Measurements from ENCODE around the gene RIBC2.

DNA sequence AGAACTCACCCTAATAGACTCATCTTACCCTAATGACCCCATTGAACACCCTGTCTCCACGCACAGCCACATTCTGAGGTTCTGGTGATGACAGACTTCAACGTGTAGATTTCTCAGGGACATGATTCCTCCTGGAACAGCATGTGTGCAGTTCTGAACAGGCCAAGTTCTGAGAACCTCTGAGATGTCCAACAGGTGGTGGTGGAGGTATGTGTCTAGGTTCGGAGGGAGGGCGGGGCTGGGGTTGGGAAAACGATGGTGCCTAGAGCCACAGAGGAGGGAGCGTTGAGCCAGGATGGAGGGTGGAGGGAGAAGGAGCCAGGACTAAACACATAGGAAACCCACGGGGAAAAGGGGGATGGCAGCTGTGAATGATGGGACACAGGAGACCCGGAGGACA, 45.7 kb downstream of the RIBC2 start:
- TF ChIP-seq DPF2 (CRISPR knock-in tag; IDR thresholded peaks at IDR 0.05; ENCODE audit: borderline replicate concordance, low read depth): no peak
- TF ChIP-seq ZBTB1 (CRISPR knock-in tag; IDR thresholded peaks at IDR 0.05; ENCODE audit: borderline replicate concordance): no peak
- TF ChIP-seq, protein P1, sequence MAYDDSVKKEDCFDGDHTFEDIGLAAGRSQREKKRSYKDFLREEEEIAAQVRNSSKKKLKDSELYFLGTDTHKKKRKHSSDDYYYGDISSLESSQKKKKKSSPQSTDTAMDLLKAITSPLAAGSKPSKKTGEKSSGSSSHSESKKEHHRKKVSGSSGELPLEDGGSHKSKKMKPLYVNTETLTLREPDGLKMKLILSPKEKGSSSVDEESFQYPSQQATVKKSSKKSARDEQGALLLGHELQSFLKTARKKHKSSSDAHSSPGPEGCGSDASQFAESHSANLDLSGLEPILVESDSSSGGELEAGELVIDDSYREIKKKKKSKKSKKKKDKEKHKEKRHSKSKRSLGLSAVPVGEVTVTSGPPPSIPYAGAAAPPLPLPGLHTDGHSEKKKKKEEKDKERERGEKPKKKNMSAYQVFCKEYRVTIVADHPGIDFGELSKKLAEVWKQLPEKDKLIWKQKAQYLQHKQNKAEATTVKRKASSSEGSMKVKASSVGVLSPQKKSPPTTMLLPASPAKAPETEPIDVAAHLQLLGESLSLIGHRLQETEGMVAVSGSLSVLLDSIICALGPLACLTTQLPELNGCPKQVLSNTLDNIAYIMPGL (CRISPR knock-in tag; IDR thresholded peaks at IDR 0.05; ENCODE audit: borderline replicate concordance in 1 of 2, low read depth in 1 of 2): no peak
- TF ChIP-seq, protein P2, sequence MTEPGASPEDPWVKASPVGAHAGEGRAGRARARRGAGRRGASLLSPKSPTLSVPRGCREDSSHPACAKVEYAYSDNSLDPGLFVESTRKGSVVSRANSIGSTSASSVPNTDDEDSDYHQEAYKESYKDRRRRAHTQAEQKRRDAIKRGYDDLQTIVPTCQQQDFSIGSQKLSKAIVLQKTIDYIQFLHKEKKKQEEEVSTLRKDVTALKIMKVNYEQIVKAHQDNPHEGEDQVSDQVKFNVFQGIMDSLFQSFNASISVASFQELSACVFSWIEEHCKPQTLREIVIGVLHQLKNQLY (CRISPR knock-in tag; IDR thresholded peaks at IDR 0.05): no peak
- TF ChIP-seq FOXP1 (IDR thresholded peaks at IDR 0.05): no peak
- no peak for TF ChIP-seq FOXP1 (CRISPR knock-in tag; IDR thresholded peaks at IDR 0.05)
- TF ChIP-seq, protein P3, sequence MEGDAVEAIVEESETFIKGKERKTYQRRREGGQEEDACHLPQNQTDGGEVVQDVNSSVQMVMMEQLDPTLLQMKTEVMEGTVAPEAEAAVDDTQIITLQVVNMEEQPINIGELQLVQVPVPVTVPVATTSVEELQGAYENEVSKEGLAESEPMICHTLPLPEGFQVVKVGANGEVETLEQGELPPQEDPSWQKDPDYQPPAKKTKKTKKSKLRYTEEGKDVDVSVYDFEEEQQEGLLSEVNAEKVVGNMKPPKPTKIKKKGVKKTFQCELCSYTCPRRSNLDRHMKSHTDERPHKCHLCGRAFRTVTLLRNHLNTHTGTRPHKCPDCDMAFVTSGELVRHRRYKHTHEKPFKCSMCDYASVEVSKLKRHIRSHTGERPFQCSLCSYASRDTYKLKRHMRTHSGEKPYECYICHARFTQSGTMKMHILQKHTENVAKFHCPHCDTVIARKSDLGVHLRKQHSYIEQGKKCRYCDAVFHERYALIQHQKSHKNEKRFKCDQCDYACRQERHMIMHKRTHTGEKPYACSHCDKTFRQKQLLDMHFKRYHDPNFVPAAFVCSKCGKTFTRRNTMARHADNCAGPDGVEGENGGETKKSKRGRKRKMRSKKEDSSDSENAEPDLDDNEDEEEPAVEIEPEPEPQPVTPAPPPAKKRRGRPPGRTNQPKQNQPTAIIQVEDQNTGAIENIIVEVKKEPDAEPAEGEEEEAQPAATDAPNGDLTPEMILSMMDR (CRISPR knock-in tag; IDR thresholded peaks at IDR 0.05): no peak
- TF ChIP-seq, protein P4, sequence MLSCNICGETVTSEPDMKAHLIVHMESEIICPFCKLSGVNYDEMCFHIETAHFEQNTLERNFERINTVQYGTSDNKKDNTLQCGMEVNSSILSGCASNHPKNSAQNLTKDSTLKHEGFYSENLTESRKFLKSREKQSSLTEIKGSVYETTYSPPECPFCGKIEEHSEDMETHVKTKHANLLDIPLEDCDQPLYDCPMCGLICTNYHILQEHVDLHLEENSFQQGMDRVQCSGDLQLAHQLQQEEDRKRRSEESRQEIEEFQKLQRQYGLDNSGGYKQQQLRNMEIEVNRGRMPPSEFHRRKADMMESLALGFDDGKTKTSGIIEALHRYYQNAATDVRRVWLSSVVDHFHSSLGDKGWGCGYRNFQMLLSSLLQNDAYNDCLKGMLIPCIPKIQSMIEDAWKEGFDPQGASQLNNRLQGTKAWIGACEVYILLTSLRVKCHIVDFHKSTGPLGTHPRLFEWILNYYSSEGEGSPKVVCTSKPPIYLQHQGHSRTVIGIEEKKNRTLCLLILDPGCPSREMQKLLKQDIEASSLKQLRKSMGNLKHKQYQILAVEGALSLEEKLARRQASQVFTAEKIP (CRISPR knock-in tag; IDR thresholded peaks at IDR 0.05; ENCODE audit: borderline replicate concordance): no peak
- TF ChIP-seq, protein P5, sequence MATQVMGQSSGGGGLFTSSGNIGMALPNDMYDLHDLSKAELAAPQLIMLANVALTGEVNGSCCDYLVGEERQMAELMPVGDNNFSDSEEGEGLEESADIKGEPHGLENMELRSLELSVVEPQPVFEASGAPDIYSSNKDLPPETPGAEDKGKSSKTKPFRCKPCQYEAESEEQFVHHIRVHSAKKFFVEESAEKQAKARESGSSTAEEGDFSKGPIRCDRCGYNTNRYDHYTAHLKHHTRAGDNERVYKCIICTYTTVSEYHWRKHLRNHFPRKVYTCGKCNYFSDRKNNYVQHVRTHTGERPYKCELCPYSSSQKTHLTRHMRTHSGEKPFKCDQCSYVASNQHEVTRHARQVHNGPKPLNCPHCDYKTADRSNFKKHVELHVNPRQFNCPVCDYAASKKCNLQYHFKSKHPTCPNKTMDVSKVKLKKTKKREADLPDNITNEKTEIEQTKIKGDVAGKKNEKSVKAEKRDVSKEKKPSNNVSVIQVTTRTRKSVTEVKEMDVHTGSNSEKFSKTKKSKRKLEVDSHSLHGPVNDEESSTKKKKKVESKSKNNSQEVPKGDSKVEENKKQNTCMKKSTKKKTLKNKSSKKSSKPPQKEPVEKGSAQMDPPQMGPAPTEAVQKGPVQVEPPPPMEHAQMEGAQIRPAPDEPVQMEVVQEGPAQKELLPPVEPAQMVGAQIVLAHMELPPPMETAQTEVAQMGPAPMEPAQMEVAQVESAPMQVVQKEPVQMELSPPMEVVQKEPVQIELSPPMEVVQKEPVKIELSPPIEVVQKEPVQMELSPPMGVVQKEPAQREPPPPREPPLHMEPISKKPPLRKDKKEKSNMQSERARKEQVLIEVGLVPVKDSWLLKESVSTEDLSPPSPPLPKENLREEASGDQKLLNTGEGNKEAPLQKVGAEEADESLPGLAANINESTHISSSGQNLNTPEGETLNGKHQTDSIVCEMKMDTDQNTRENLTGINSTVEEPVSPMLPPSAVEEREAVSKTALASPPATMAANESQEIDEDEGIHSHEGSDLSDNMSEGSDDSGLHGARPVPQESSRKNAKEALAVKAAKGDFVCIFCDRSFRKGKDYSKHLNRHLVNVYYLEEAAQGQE (IDR thresholded peaks at IDR 0.05; ENCODE audit: borderline replicate concordance in 1 of 2, low read depth in 1 of 2, low read length in 2 of 2): no peak
- no peak for TF ChIP-seq ARHGAP35 (CRISPR knock-in tag; IDR thresholded peaks at IDR 0.05; ENCODE audit: borderline replicate concordance)
- TF ChIP-seq MLLT10 (CRISPR knock-in tag; IDR thresholded peaks at IDR 0.05): no peak
- no peak for TF ChIP-seq ZSCAN9 (CRISPR knock-in tag; IDR thresholded peaks at IDR 0.05; ENCODE audit: borderline replicate concordance)
- TF ChIP-seq KLF12 (CRISPR knock-in tag; IDR thresholded peaks at IDR 0.05; ENCODE audit: borderline replicate concordance): no peak

Measured in HepG2 (cell line).